Measurements from ENCODE around the gene OR2T33.

DNA sequence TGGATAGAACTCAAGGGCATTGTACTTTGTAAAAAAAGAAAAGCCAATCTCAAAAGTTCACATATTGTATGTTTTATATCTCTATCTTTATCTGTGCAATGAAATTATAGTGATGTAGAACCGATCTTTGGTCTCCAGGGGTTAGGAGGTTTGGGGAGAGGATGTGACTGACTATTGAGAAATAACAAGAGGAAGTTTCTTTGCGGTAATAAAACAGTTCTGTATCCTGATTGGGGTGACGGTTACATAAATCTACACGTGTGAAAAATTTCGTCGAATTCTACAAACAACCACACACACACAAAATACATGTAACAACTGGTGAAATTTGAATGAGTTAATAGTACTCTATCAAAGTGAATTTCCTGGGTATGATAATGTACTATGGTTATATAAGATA is 10.6 kb upstream of the OR2T33 start:
- TF ChIP-seq, protein P1, sequence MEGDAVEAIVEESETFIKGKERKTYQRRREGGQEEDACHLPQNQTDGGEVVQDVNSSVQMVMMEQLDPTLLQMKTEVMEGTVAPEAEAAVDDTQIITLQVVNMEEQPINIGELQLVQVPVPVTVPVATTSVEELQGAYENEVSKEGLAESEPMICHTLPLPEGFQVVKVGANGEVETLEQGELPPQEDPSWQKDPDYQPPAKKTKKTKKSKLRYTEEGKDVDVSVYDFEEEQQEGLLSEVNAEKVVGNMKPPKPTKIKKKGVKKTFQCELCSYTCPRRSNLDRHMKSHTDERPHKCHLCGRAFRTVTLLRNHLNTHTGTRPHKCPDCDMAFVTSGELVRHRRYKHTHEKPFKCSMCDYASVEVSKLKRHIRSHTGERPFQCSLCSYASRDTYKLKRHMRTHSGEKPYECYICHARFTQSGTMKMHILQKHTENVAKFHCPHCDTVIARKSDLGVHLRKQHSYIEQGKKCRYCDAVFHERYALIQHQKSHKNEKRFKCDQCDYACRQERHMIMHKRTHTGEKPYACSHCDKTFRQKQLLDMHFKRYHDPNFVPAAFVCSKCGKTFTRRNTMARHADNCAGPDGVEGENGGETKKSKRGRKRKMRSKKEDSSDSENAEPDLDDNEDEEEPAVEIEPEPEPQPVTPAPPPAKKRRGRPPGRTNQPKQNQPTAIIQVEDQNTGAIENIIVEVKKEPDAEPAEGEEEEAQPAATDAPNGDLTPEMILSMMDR (IDR thresholded peaks at IDR 0.05), result no peak
- TF ChIP-seq EZH2 (IDR thresholded peaks at IDR 0.05), result no peak

All from neural progenitor cell (in vitro differentiated cells).